HFFc6 (cell line): ENCODE data around the gene MOK. TPM values are rescaled to one million over a fixed set of nuclear protein-coding genes. Genes with fewer than 3 reads are reported as not detected.
A peak's percentile ranks its signal among the peaks of the same experiment; 100 is the strongest.

ENCODE experiments used
- DNase-seq: peaks from one replicate; pipeline ENCODE4 v3.0.0-alpha.2; 2018
- H3K27ac Mint-ChIP-seq: 2 replicates; pipeline ENCODE4 v1.8.0; 2020; ENCODE audit warnings: mild to moderate bottlenecking, mixed read lengths
- H3K27me3 Mint-ChIP-seq: 2 replicates; pipeline ENCODE4 v1.8.0; 2021; ENCODE audit warnings: mild to moderate bottlenecking, moderate library complexity, mixed read lengths; ENCODE audit not compliant: insufficient read depth
- H3K36me3 Mint-ChIP-seq: 2 replicates; pipeline ENCODE4 v1.8.0; 2021; ENCODE audit warnings: low read depth, mixed read lengths
- H3K4me1 Mint-ChIP-seq: 2 replicates; pipeline ENCODE4 v1.8.0; 2020; ENCODE audit warnings: low read depth, mixed read lengths
- H3K4me3 Mint-ChIP-seq: 2 replicates; pipeline ENCODE4 v1.8.0; 2020; ENCODE audit warnings: mild to moderate bottlenecking, moderate library complexity, mixed read lengths
- H3K9me3 Mint-ChIP-seq: 2 replicates; pipeline ENCODE4 v1.8.0; 2020; ENCODE audit warnings: mild to moderate bottlenecking, mixed read lengths
- CTCF ChIP-seq: fragments of 200-600 bp; sonication (generic); IDR thresholded peaks from 2 replicates; pipeline ENCODE4 v1.5.0; 2021; ENCODE audit warnings: antibody characterized with exemption, mild to moderate bottlenecking
- total RNA-seq, 6 experiments: library from RNA; stranded (reverse); fragmentation: NEBNext Ultra II Directional; extraction: Animal tissue kit (Norgen Biotek cat#: 25700); gene quantifications; 2 replicates in 1 of 6; 3 replicates in 5 of 6; pipeline ENCODE4 v1.2.3, GENCODE V29; 2021

MOK gene
- total RNA-seq, 6 experiments from 2014 or later = 11.5 to 18.7 (median 14.8) TPM

GRCh38 chr14:102221026-102221425, 83.9 kb downstream of the MOK start:
- H3K4me1 Mint-ChIP-seq = peaks cover 12% of the 10 kb centered on the region
- H3K4me3 Mint-ChIP-seq = peak overlapping the region; percentile 53
- H3K27ac Mint-ChIP-seq = peak overlapping the region; percentile 91
- H3K27me3 Mint-ChIP-seq = peaks cover 7% of the 10 kb centered on the region; the same call in 1 of the 2 replicates
- peak; percentile 52 for DNase-seq
- H3K9me3 Mint-ChIP-seq = no peaks in the 10 kb centered on the region
- H3K36me3 Mint-ChIP-seq = peaks cover 26% of the 10 kb centered on the region
- TF ChIP-seq CTCF = no peak

- H3K36me3 Mint-ChIP-seq = peaks cover 17% of the 10 kb centered on the region
- no peak overlapping the region for H3K27ac Mint-ChIP-seq
- no peak overlapping the region for H3K4me3 Mint-ChIP-seq
- H3K27me3 Mint-ChIP-seq = peaks cover 12% of the 10 kb centered on the region
- no peaks in the 10 kb centered on the region for H3K9me3 Mint-ChIP-seq
- H3K4me1 Mint-ChIP-seq = peaks cover 20% of the 10 kb centered on the region
- no peak for TF ChIP-seq CTCF
- no peak for DNase-seq
Observed at GRCh38 chr14:102220031-102220430, 84.9 kb downstream of the MOK start.

GRCh38 chr14:102219316-102219715, 85.6 kb downstream of the MOK start:
- peaks cover 12% of the 10 kb centered on the region for H3K27me3 Mint-ChIP-seq
- no peak overlapping the region for H3K27ac Mint-ChIP-seq
- no peak for TF ChIP-seq CTCF
- DNase-seq = no peak
- no peaks in the 10 kb centered on the region for H3K9me3 Mint-ChIP-seq
- H3K36me3 Mint-ChIP-seq = peaks cover 10% of the 10 kb centered on the region
- no peak overlapping the region for H3K4me3 Mint-ChIP-seq
- peaks cover 27% of the 10 kb centered on the region for H3K4me1 Mint-ChIP-seq

- H3K9me3 Mint-ChIP-seq = no peaks in the 10 kb centered on the region
- no peak for DNase-seq
- no peak for TF ChIP-seq CTCF
- peaks cover 29% of the 10 kb centered on the region for H3K4me1 Mint-ChIP-seq
- no peak overlapping the region for H3K27ac Mint-ChIP-seq
- H3K4me3 Mint-ChIP-seq = no peak overlapping the region
- peaks cover 14% of the 10 kb centered on the region for H3K27me3 Mint-ChIP-seq
- H3K36me3 Mint-ChIP-seq = peaks cover 9% of the 10 kb centered on the region
Observed at GRCh38 chr14:102218688-102219087, 86.3 kb downstream of the MOK start.

- Mint-ChIP-seq H3K9me3 (no peaks in the 10 kb centered on the region), H3K4me3 (no peak overlapping the region), H3K27me3 (peaks cover 15% of the 10 kb centered on the region), H3K4me1 (peaks cover 29% of the 10 kb centered on the region), H3K27ac (no peak overlapping the region), H3K36me3 (peaks cover 9% of the 10 kb centered on the region)
- DNase-seq = no peak
- TF ChIP-seq CTCF = no peak
Observed at GRCh38 chr14:102217987-102218421, 87.0 kb downstream of the MOK start.

- Mint-ChIP-seq H3K4me3 (no peak overlapping the region), H3K9me3 (no peaks in the 10 kb centered on the region), H3K27me3 (peaks cover 15% of the 10 kb centered on the region), H3K36me3 (peaks cover 9% of the 10 kb centered on the region), H3K4me1 (peaks cover 29% of the 10 kb centered on the region), H3K27ac (no peak overlapping the region)
- TF ChIP-seq CTCF = no peak
- DNase-seq = no peak
Observed at GRCh38 chr14:102217399-102217798, 87.6 kb downstream of the MOK start.
